Measurements from ENCODE around the gene RCAN1.

DNA sequence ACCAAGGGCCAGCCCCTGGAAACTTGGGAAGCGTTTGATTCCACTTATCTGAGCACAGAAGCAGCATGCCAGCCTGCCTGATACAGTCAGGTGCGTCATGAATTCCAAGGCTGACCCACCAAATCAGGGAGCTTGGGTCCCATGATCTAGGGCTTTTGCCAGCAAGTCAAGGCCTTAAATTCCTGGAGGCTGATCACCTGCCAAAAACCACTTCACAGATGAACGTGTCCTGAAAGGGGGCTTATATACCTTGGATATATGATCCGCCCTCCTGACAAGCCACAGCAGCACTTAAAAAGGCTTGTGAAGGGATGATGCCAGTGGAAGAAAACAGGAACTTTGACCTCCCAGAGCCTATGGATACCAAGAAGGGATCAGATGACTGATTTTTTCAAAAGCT, 29.9 kb upstream of the RCAN1 start:
- no peak for TF ChIP-seq POLR2A (IDR thresholded peaks at IDR 0.05)
- TF ChIP-seq, protein P1, sequence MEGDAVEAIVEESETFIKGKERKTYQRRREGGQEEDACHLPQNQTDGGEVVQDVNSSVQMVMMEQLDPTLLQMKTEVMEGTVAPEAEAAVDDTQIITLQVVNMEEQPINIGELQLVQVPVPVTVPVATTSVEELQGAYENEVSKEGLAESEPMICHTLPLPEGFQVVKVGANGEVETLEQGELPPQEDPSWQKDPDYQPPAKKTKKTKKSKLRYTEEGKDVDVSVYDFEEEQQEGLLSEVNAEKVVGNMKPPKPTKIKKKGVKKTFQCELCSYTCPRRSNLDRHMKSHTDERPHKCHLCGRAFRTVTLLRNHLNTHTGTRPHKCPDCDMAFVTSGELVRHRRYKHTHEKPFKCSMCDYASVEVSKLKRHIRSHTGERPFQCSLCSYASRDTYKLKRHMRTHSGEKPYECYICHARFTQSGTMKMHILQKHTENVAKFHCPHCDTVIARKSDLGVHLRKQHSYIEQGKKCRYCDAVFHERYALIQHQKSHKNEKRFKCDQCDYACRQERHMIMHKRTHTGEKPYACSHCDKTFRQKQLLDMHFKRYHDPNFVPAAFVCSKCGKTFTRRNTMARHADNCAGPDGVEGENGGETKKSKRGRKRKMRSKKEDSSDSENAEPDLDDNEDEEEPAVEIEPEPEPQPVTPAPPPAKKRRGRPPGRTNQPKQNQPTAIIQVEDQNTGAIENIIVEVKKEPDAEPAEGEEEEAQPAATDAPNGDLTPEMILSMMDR (IDR thresholded peaks at IDR 0.05 in 8 of 11, conservative IDR thresholded peaks at IDR 0.05 in 3 of 11), result no peak
